Karpas-422 (cell line): ENCODE data around the gene USP48. TPM values are rescaled to one million over a fixed set of nuclear protein-coding genes. Genes with fewer than 3 reads are reported as not detected.

Experiments
- DNase-seq: peaks from one replicate; pipeline ENCODE4 v3.0.0-alpha.2; 2015
- H2AFZ ChIP-seq: fragments of 200-600 bp; sonication (generic); 2 replicates; pipeline ENCODE4 v1.6.1; 2014; ENCODE audit warnings: antibody characterized with exemption, low read length, mixed read lengths
- H3K27ac ChIP-seq: fragments of 200-600 bp; sonication (generic); 2 replicates; pipeline ENCODE4 v1.5.1; 2014; ENCODE audit warnings: mild to moderate bottlenecking, low read length, moderate library complexity
- H3K27me3 ChIP-seq: fragments of 200-600 bp; sonication (generic); 2 replicates; pipeline ENCODE4 v1.6.1; 2014; ENCODE audit warnings: low read length, mixed read lengths
- H3K36me3 ChIP-seq: fragments of 200-600 bp; sonication (generic); 2 replicates; pipeline ENCODE4 v1.6.1; 2014; ENCODE audit warnings: low read length, mixed read lengths; ENCODE audit not compliant: insufficient read depth
- H3K4me1 ChIP-seq: fragments of 200-600 bp; sonication (generic); 2 replicates; pipeline ENCODE4 v1.6.1; 2014; ENCODE audit warnings: mild to moderate bottlenecking, low read length, mixed read lengths
- H3K4me2 ChIP-seq: fragments of 200-600 bp; sonication (generic); 2 replicates; pipeline ENCODE4 v1.6.1; 2014; ENCODE audit warnings: low read length, low read depth, mild to moderate bottlenecking; ENCODE audit not compliant: poor library complexity, severe bottlenecking
- H3K4me3 ChIP-seq: fragments of 200-600 bp; sonication (generic); 2 replicates; pipeline ENCODE4 v1.5.1; 2014; ENCODE audit warnings: mild to moderate bottlenecking, antibody characterized with exemption, low read length, mixed read lengths
- H3K79me2 ChIP-seq: fragments of 200-600 bp; sonication (generic); 2 replicates; pipeline ENCODE4 v1.6.1; 2014; ENCODE audit warnings: mild to moderate bottlenecking, low read length, mixed read lengths
- H3K9ac ChIP-seq: fragments of 200-600 bp; sonication (generic); 2 replicates; pipeline ENCODE4 v1.6.0; 2014; ENCODE audit warnings: low read length
- H3K9me2 ChIP-seq: fragments of 200-600 bp; sonication (generic), shearing (Covaris generic); replicated peaks from 2 replicates; pipeline ENCODE4 v1.6.0; 2014; ENCODE audit warnings: mild to moderate bottlenecking, low read length, moderate library complexity; ENCODE audit not compliant: insufficient read depth
- H3K9me3 ChIP-seq: fragments of 300-700, 200-600 bp; sonication (generic); 2 replicates; pipeline ENCODE4 v1.6.1; 2014; ENCODE audit warnings: low read length, mixed read lengths
- H4K20me1 ChIP-seq: fragments of 200-600 bp; sonication (generic); 2 replicates; pipeline ENCODE4 v1.6.1; 2014; ENCODE audit warnings: mild to moderate bottlenecking, antibody characterized with exemption, low read length, low read depth; ENCODE audit not compliant: insufficient read depth
- total RNA-seq: library from RNA; depleted of rRNA; stranded (reverse); fragments of >200 nt; shearing (Covaris generic); gene quantifications from 2 replicates; pipeline ENCODE4 v1.2.3, GENCODE V29; 2014; ENCODE audit warnings: low replicate concordance

Gene USP48
- total RNA-seq, 1 experiment from 2014 or later, result 35.1 TPM

DNA sequence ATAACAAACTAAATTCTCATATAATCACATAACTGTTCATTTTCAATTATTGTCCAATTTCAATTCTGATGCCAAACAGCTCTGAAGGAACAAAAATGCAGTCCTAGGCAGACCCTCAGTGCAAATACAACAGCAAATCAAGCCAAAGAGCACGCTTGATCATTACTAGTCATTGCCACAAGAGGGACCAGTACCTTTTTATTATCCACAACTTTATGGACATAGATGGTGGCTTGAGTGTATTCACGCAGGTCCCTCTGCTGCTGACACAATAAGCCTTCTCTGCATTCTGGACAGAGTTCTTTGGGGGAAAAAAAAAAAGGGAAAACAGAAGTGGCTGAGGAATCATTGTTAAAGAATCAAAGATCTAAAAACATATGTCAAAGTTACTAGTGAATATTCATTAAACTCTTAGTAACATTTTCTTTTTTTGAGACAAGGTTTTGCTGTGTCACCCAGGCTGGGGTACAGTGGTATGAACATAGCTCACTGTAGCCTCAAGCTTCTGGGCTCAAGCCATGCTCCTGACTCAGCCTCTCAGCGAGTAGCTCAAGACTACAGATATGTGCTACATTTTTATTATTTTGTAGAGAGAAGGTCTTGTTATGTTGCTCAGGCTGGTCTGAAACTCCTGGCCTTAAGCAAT is 79.5 kb downstream of the USP48 start:
- H3K36me3 ChIP-seq, result peaks cover 10% of the 10 kb centered on the region

DNA sequence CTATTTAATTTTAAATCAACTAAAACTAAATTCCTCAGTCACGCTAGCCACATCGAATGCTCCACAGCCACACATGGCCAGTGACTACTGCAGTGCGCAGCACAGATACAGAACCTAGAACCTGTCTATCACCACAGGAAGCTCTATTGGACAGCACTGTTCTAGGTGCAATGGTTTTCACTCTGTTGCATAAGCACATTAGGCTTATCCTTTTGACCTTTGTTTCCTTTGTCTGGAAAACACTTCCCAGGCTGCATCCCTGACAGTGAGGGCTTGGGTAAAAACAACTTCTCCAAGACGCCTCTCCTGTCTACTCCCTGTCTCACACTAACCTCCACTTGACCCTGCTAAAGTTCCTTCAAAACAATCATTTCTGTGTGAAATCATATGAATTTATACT is 80.2 kb downstream of the USP48 start:
- no peak overlapping the region for H3K9ac ChIP-seq
- no peaks in the 10 kb centered on the region for H3K9me2 ChIP-seq
- no peak overlapping the region for H3K4me2 ChIP-seq
- no peaks in the 10 kb centered on the region for H4K20me1 ChIP-seq
- peaks cover 18% of the 10 kb centered on the region for H3K4me1 ChIP-seq
- H3K4me3 ChIP-seq, result no peak overlapping the region
- no peak overlapping the region for H2AFZ ChIP-seq
- H3K27ac ChIP-seq, result no peak overlapping the region
- H3K27me3 ChIP-seq, result no peaks in the 10 kb centered on the region
- H3K79me2 ChIP-seq, result peaks cover 6% of the 10 kb centered on the region; the same call in 1 of the 2 replicates
- no peak for DNase-seq
- peaks cover 10% of the 10 kb centered on the region for H3K36me3 ChIP-seq
- H3K9me3 ChIP-seq, result no peaks in the 10 kb centered on the region

More for the DNA sequence above, 79.5 kb downstream of the USP48 start:
- Histone ChIP-seq H3K9ac (no peak overlapping the region), H3K9me3 (no peaks in the 10 kb centered on the region), H3K79me2 (peaks cover 6% of the 10 kb centered on the region; the same call in 1 of the 2 replicates), H3K4me1 (peaks cover 19% of the 10 kb centered on the region), H3K9me2 (no peaks in the 10 kb centered on the region), H2AFZ (no peak overlapping the region), H4K20me1 (no peaks in the 10 kb centered on the region), H3K4me2 (no peak overlapping the region), H3K27ac (no peak overlapping the region), H3K27me3 (no peaks in the 10 kb centered on the region), H3K4me3 (no peak overlapping the region)
- peak; percentile 77 for DNase-seq

DNA sequence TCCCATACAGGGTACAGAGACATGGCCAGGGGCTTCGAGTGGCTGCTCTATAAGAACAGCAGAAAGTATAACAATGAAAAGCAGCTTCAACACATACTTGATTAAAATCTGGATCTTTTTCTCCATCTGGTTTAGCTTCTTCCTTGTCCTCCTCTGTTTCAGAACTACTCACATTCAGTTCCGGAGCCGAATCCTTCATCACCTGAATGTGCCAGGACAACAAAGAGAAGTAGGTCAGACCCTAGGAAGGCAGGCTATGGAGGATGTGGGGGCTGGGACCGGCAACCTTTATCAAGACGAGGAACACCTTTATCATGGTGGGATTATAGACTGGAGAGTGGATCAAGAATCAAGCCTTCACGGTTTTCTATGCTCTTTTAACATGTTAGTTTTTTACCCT is 81.5 kb downstream of the USP48 start:
- H3K4me1 ChIP-seq, result peaks cover 4% of the 10 kb centered on the region
- peaks cover 10% of the 10 kb centered on the region for H3K36me3 ChIP-seq
- H3K4me2 ChIP-seq, result no peak overlapping the region
- no peak for DNase-seq
- H3K9me3 ChIP-seq, result no peaks in the 10 kb centered on the region
- no peak overlapping the region for H2AFZ ChIP-seq
- no peaks in the 10 kb centered on the region for H3K9me2 ChIP-seq
- no peaks in the 10 kb centered on the region for H3K27me3 ChIP-seq
- H3K27ac ChIP-seq, result no peak overlapping the region
- H4K20me1 ChIP-seq, result no peaks in the 10 kb centered on the region
- no peak overlapping the region for H3K4me3 ChIP-seq
- H3K9ac ChIP-seq, result no peak overlapping the region
- peaks cover 6% of the 10 kb centered on the region; the same call in 1 of the 2 replicates for H3K79me2 ChIP-seq

DNA sequence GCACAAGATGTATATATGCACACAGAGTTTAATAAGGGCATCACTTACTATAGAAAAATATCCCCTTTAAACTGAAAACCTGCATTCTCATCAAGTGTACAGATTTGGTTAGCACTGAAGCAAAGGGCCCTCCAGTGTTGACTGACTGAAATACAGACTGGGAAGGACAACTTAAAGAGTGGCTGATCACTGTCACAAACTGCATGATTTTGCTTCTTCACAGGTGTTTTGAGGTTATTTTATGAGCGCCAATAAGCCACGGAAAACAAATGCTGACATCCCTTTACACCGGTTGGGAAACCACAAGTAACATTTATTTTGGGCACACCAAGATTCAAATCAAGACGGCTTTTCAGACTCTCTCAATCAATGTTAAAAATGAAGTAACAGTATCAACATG is 82.9 kb downstream of the USP48 start:
- no peak overlapping the region for H3K9ac ChIP-seq
- no peaks in the 10 kb centered on the region for H4K20me1 ChIP-seq
- no peak for DNase-seq
- H3K4me2 ChIP-seq, result no peak overlapping the region
- peaks cover 6% of the 10 kb centered on the region; the same call in 1 of the 2 replicates for H3K79me2 ChIP-seq
- peaks cover 12% of the 10 kb centered on the region for H3K36me3 ChIP-seq
- H2AFZ ChIP-seq, result no peak overlapping the region
- H3K27me3 ChIP-seq, result no peaks in the 10 kb centered on the region
- no peak overlapping the region for H3K4me3 ChIP-seq
- H3K9me3 ChIP-seq, result no peaks in the 10 kb centered on the region
- H3K27ac ChIP-seq, result no peak overlapping the region
- H3K4me1 ChIP-seq, result no peaks in the 10 kb centered on the region
- H3K9me2 ChIP-seq, result no peaks in the 10 kb centered on the region

DNA sequence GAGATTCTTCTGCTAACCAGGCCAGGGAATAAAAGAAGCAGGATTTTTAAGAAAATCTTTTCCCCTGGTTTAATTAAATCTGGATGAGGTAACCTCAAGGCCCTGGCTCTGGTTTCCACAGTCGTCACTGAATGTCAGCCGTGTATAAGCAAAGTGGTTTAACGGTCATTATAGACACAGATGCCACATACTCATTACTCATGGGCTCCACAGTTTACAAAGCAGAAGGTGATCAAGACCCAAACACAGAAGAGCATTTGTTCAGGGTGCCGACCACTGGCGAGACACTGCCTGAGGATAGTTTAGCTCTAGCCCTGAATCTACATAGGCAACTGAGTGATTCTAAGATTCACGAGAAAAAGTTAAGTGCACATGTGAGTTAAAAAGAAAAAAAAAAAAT is 86.0 kb downstream of the USP48 start:
- peaks cover 28% of the 10 kb centered on the region for H3K36me3 ChIP-seq
- no peak overlapping the region for H2AFZ ChIP-seq
- no peaks in the 10 kb centered on the region for H4K20me1 ChIP-seq

DNA sequence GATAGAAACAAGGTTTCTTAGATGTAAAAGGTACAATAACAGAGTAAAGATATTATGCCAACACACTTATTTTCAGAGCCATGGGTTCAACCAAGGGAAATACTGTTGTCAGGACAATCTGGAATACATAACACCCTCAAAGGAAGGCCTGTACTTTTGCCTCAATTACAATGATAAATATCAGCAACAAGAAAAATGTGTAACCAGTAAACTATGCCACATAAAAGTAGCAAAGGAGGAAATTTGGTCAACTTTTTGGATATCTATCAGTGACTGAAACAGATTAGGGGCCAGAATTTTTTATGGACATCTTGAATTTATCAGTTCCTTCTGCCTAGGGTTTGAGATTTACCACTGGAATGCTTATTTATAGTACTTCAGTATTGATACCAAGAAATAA is 89.2 kb downstream of the USP48 start:
- no peak overlapping the region for H2AFZ ChIP-seq
- DNase-seq, result no peak
- H3K36me3 ChIP-seq, result peaks cover 35% of the 10 kb centered on the region

More for the DNA sequence above, 86.0 kb downstream of the USP48 start:
- no peaks in the 10 kb centered on the region for H3K27me3 ChIP-seq
- H3K27ac ChIP-seq, result no peak overlapping the region
- H3K79me2 ChIP-seq, result no peaks in the 10 kb centered on the region
- H3K4me3 ChIP-seq, result no peak overlapping the region
- no peaks in the 10 kb centered on the region for H3K9me3 ChIP-seq
- H3K4me1 ChIP-seq, result no peaks in the 10 kb centered on the region
- H3K9me2 ChIP-seq, result no peaks in the 10 kb centered on the region
- no peak for DNase-seq
- no peak overlapping the region for H3K4me2 ChIP-seq
- H3K9ac ChIP-seq, result no peak overlapping the region

DNA sequence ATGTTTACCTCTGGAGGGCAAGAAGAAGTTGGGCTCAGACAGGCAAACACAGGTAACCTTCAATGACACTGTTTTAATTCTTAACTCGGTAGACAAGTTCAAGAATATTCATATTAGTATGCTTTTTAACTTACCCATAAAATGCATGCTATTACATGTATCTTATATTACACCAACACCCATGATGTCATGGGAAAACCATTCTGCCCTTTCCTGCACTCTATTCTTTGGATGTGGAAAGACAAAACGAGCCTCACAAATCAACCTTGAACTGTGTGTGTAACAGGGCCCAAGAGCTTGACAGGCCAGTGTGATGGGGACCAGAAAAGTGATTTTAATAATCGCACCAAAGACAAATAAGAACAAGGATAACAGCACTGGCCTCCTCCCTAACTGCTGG is 91.2 kb downstream of the USP48 start:
- no peak for DNase-seq
- H3K9me3 ChIP-seq, result no peaks in the 10 kb centered on the region; the same call in 1 of the 2 replicates
- H3K9ac ChIP-seq, result no peak overlapping the region
- H3K4me3 ChIP-seq, result no peak overlapping the region
- H3K4me2 ChIP-seq, result no peak overlapping the region
- H3K4me1 ChIP-seq, result no peaks in the 10 kb centered on the region
- H3K9me2 ChIP-seq, result no peaks in the 10 kb centered on the region
- H4K20me1 ChIP-seq, result no peaks in the 10 kb centered on the region
- H3K27me3 ChIP-seq, result no peaks in the 10 kb centered on the region
- no peak overlapping the region for H2AFZ ChIP-seq
- H3K79me2 ChIP-seq, result no peaks in the 10 kb centered on the region
- peaks cover 49% of the 10 kb centered on the region for H3K36me3 ChIP-seq
- no peak overlapping the region for H3K27ac ChIP-seq

More for the DNA sequence above, 89.2 kb downstream of the USP48 start:
- H3K79me2 ChIP-seq, result no peaks in the 10 kb centered on the region
- no peaks in the 10 kb centered on the region for H4K20me1 ChIP-seq
- no peak overlapping the region for H3K27ac ChIP-seq
- H3K4me1 ChIP-seq, result no peaks in the 10 kb centered on the region
- H3K9me3 ChIP-seq, result no peaks in the 10 kb centered on the region
- H3K4me3 ChIP-seq, result no peak overlapping the region
- H3K9me2 ChIP-seq, result no peaks in the 10 kb centered on the region
- H3K4me2 ChIP-seq, result no peak overlapping the region
- H3K27me3 ChIP-seq, result no peaks in the 10 kb centered on the region
- no peak overlapping the region for H3K9ac ChIP-seq

DNA sequence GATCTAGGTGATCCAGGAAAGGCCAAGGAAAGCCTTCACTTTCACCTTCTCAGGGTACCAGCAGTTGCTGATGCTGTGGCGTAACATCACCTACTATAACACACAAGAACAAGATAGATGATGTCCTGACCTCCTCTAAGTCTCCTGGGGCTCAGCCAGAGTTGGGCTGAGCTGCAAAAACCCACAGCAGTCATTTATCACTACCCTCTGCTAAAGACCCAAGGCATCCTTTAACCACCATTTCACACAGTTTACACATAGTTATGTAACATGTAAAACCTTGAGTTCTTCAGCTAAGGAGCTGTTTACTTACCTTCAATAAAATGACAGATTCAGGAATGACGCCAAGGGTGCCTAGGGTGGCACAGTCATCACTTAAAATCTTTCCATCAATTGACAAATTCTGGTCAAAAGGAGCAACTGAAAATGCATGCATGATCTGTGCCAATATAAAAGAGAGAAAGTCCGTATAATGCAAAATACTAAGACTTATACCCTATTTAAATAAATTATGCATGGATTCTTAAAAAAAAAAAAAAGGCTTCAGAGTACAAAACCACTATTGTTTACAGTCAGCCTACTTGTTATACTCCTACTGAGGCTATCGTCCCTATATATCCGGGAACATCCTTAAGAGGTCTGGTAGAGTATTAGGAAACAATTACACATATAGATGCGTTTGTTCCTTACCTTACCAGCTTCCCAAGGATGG is 93.1 kb downstream of the USP48 start:
- Histone ChIP-seq H3K27me3 (no peaks in the 10 kb centered on the region), H3K4me3 (no peak overlapping the region), H3K27ac (no peak overlapping the region), H3K4me1 (peaks cover 8% of the 10 kb centered on the region), H3K4me2 (no peak overlapping the region), H3K9me2 (no peaks in the 10 kb centered on the region), H2AFZ (no peak overlapping the region), H3K36me3 (peaks cover 49% of the 10 kb centered on the region), H3K9me3 (no peaks in the 10 kb centered on the region; the same call in 1 of the 2 replicates), H4K20me1 (no peaks in the 10 kb centered on the region), H3K79me2 (no peaks in the 10 kb centered on the region), H3K9ac (no peak overlapping the region)
- no peak for DNase-seq
